Breast epithelium (tissue), 4 donors: Measurements from ENCODE around the gene ECT2L. TPM values are rescaled to one million over a fixed set of nuclear protein-coding genes. Genes with fewer than 3 reads are reported as not detected.

ENCODE experiments used
- DNase-seq, 2 donors: peaks; one replicate each; pipeline ENCODE4 v3.0.0-alpha.2; 2019; ENCODE audit warnings: low spot score in 2 of 2
- H3K27ac ChIP-seq, 2 donors: fragments of 200-600 bp; sonication (generic) in 1 of 2; one replicate each; pipeline ENCODE4 v1.5.1; 2016 to 2019; ENCODE audit warnings: mild to moderate bottlenecking in 1 of 2
- H3K27me3 ChIP-seq, 2 donors: fragments of 200-600 bp; sonication (generic) in 1 of 2; one replicate each; pipeline versions ENCODE4 v1.5.1 to v1.6.0; 2017 to 2019; ENCODE audit warnings: control low read depth in 1 of 2, mild to moderate bottlenecking in 1 of 2
- H3K36me3 ChIP-seq: fragments of 200-600 bp; one replicate; pipeline ENCODE4 v1.5.1; 2019
- H3K4me1 ChIP-seq, 2 donors: fragments of 200-600 bp; sonication (generic); one replicate each; pipeline ENCODE4 v1.5.1; 2016 to 2019; ENCODE audit warnings: control low read depth in 1 of 2
- H3K4me3 ChIP-seq, 3 donors: fragments of 200-600 bp; sonication (generic); 1 replicate in 2 of 3; 2 replicates in 1 of 3; pipeline ENCODE4 v1.5.1; 2016 to 2019; ENCODE audit warnings: mild to moderate bottlenecking in 3 of 3, moderate library complexity in 2 of 3
- H3K9me3 ChIP-seq, 2 donors: fragments of 200-600 bp; sonication (generic) in 1 of 2; one replicate each; pipeline ENCODE4 v1.5.1; 2016 to 2019; ENCODE audit warnings: control low read depth in 1 of 2
- POLR2A ChIP-seq: fragments of 450-650 bp; IDR thresholded peaks from one replicate; pipeline ENCODE4 v1.6.1; 2016; ENCODE audit warnings: antibody characterized with exemption, mild to moderate bottlenecking, moderate library complexity
- POLR2AphosphoS5 ChIP-seq, 3 donors: sonication (generic); formaldehyde crosslinking; IDR thresholded peaks; one replicate each; pipeline ENCODE4 v1.6.1; 2017; ENCODE audit warnings: antibody characterized with exemption in 3 of 3
- intact Hi-C: fragments of 100-400 bp; cut with DNase I; formaldehyde crosslinking; loops from one replicate; pipeline ENCODE4 v1.15.1; 2023; ENCODE audit warnings: low total_unique reads
- total RNA-seq, 3 donors: library from RNA; depleted of rRNA; stranded (reverse); fragments of >200 nt; gene quantifications; one replicate each; pipeline ENCODE4 v1.1.0, GENCODE V29; 2016
- TF ChIP-seq, protein P1 (sequence below), 3 donors: fragments of 450-650 bp; IDR thresholded peaks; one replicate each; pipeline ENCODE4 v1.5.1; 2016 to 2017; ENCODE audit warnings: antibody characterized with exemption in 3 of 3, mild to moderate bottlenecking in 3 of 3, moderate library complexity in 3 of 3

Gene ECT2L
- total RNA-seq, 3 donors from 2014 or later = 0.15 to 0.33 (median 0.16) TPM

GRCh38 chr6:138909511-138909910, 113.6 kb downstream of the ECT2L start:
- H3K36me3 ChIP-seq = peaks cover 6% of the 10 kb centered on the region
- no peak overlapping the region for H3K4me3 ChIP-seq
- H3K27me3 ChIP-seq = no peaks in the 10 kb centered on the region
- no peak for DNase-seq
- no peak overlapping the region for H3K27ac ChIP-seq
- H3K4me1 ChIP-seq = no peaks in the 10 kb centered on the region
- intact Hi-C loops = no loop called here
- no peaks in the 10 kb centered on the region for H3K9me3 ChIP-seq
- no peak for TF ChIP-seq POLR2AphosphoS5 (IDR thresholded peaks at IDR 0.05)
- TF ChIP-seq, protein P1, sequence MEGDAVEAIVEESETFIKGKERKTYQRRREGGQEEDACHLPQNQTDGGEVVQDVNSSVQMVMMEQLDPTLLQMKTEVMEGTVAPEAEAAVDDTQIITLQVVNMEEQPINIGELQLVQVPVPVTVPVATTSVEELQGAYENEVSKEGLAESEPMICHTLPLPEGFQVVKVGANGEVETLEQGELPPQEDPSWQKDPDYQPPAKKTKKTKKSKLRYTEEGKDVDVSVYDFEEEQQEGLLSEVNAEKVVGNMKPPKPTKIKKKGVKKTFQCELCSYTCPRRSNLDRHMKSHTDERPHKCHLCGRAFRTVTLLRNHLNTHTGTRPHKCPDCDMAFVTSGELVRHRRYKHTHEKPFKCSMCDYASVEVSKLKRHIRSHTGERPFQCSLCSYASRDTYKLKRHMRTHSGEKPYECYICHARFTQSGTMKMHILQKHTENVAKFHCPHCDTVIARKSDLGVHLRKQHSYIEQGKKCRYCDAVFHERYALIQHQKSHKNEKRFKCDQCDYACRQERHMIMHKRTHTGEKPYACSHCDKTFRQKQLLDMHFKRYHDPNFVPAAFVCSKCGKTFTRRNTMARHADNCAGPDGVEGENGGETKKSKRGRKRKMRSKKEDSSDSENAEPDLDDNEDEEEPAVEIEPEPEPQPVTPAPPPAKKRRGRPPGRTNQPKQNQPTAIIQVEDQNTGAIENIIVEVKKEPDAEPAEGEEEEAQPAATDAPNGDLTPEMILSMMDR (IDR thresholded peaks at IDR 0.05) = no peak
- TF ChIP-seq POLR2A = no peak

- no peak for DNase-seq
- Histone ChIP-seq H3K27me3 (no peaks in the 10 kb centered on the region), H3K4me3 (no peak overlapping the region), H3K36me3 (peaks cover 6% of the 10 kb centered on the region), H3K27ac (no peak overlapping the region), H3K4me1 (no peaks in the 10 kb centered on the region), H3K9me3 (no peaks in the 10 kb centered on the region)
- TF ChIP-seq POLR2A = no peak
- TF ChIP-seq, protein P1 (IDR thresholded peaks at IDR 0.05) = no peak
- no peak for TF ChIP-seq POLR2AphosphoS5 (IDR thresholded peaks at IDR 0.05)
- intact Hi-C loops = no loop called here
Measured at GRCh38 chr6:138909975-138910374, 114.1 kb downstream of the ECT2L start.

- H3K9me3 ChIP-seq = no peaks in the 10 kb centered on the region
- H3K36me3 ChIP-seq = peaks cover 6% of the 10 kb centered on the region
- no peaks in the 10 kb centered on the region for H3K27me3 ChIP-seq
- intact Hi-C loops = no loop called here
- no peaks in the 10 kb centered on the region for H3K4me1 ChIP-seq
- DNase-seq = no peak
- TF ChIP-seq, protein P1 (IDR thresholded peaks at IDR 0.05) = no peak
- TF ChIP-seq POLR2AphosphoS5 (IDR thresholded peaks at IDR 0.05) (no peak), POLR2A (no peak)
- no peak overlapping the region for H3K4me3 ChIP-seq
- no peak overlapping the region for H3K27ac ChIP-seq
Measured at GRCh38 chr6:138912308-138912707, 116.4 kb downstream of the ECT2L start.

GRCh38 chr6:138914701-138915100, 118.8 kb downstream of the ECT2L start:
- H3K9me3 ChIP-seq = no peaks in the 10 kb centered on the region
- H3K4me1 ChIP-seq = no peaks in the 10 kb centered on the region
- H3K27me3 ChIP-seq = no peaks in the 10 kb centered on the region
- no peak overlapping the region for H3K4me3 ChIP-seq
- peaks cover 6% of the 10 kb centered on the region for H3K36me3 ChIP-seq
- H3K27ac ChIP-seq = no peak overlapping the region
- DNase-seq = no peak
- intact Hi-C loops = no loop called here
- TF ChIP-seq POLR2A (no peak), POLR2AphosphoS5 (IDR thresholded peaks at IDR 0.05) (no peak)
- TF ChIP-seq, protein P1 (IDR thresholded peaks at IDR 0.05) = no peak

DNA sequence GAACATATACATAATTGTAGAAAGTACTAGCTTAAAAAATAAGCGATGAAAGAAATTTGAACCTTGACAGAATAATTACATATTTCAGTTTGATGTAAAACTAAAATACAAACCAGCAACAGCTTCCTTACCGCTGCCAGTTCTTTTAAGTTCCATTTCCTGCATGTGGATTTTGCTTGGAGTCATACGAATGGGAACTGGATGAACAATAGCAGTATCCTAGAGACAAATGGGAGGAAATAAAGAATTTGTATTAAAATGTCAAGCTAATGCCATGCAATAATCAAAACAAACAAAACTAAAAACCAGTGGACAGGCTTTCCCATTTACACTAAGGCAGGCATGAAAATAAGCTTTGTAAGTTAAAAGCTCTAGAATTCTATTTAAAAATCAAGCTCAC, 125.0 kb downstream of the ECT2L start:
- Histone ChIP-seq H3K36me3 (no peaks in the 10 kb centered on the region), H3K9me3 (no peaks in the 10 kb centered on the region), H3K4me1 (no peaks in the 10 kb centered on the region), H3K4me3 (no peak overlapping the region), H3K27ac (no peak overlapping the region), H3K27me3 (no peaks in the 10 kb centered on the region)
- no peak for TF ChIP-seq POLR2A
- TF ChIP-seq, protein P1 (IDR thresholded peaks at IDR 0.05) = no peak
- no peak for TF ChIP-seq POLR2AphosphoS5 (IDR thresholded peaks at IDR 0.05)
- DNase-seq = no peak
- intact Hi-C loops = no loop called here
